Erythroblast (primary cell): Measurements from ENCODE around the gene GPHB5.

Experiments
- DNase-seq, 2 experiments: peaks; one replicate each; lab custom pipeline; 2025; lab: John Stamatoyannopoulos, UW
- GATA1 ChIP-seq: IDR thresholded peaks from 2 replicates; pipeline ENCODE4 v1.6.1; 2011; ENCODE audit warnings: low read depth, mild to moderate bottlenecking, control low read depth, low read length, moderate library complexity
- POLR2A ChIP-seq: IDR thresholded peaks from 2 replicates; pipeline ENCODE4 v1.6.1; 2011; ENCODE audit warnings: mild to moderate bottlenecking, low read length

Gene GPHB5

DNA sequence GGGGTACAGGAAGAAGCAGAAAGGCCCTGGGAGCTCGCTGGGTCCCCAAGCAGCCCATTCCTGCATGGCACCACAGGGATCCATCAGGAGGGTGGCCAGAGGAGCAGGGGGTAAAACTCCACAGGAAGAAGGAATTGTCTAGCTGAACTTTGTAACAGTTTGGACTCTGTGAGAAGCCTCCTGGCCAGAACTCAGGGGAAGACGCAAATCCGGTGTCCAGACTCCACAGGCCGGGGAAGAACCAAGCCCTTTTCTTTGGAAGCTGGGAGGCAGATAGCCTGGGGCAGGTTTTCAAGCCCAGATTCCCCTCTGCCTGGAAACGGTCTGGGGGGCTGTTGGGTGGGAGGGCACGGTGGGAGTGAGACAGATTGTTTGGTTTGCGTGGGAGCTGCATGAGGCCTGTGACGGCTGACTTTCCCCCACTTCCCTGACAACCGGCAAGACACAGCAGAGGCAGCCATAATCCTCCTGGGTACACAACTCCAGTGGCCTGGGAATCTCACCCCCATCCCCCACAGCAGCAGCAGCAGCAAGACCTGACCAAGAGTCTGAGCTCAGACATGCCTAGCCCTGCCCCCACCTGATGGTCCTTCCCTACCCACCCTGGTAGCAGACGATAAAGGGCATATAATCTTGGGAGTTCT, 16.7 kb downstream of the GPHB5 start:
- DNase-seq = no peak
- TF ChIP-seq POLR2A (no peak), GATA1 (no peak)

GRCh38 chr14:63300854-63301253, 17.9 kb downstream of the GPHB5 start:
- TF ChIP-seq POLR2A (no peak), GATA1 (no peak)
- DNase-seq = no peak

DNA sequence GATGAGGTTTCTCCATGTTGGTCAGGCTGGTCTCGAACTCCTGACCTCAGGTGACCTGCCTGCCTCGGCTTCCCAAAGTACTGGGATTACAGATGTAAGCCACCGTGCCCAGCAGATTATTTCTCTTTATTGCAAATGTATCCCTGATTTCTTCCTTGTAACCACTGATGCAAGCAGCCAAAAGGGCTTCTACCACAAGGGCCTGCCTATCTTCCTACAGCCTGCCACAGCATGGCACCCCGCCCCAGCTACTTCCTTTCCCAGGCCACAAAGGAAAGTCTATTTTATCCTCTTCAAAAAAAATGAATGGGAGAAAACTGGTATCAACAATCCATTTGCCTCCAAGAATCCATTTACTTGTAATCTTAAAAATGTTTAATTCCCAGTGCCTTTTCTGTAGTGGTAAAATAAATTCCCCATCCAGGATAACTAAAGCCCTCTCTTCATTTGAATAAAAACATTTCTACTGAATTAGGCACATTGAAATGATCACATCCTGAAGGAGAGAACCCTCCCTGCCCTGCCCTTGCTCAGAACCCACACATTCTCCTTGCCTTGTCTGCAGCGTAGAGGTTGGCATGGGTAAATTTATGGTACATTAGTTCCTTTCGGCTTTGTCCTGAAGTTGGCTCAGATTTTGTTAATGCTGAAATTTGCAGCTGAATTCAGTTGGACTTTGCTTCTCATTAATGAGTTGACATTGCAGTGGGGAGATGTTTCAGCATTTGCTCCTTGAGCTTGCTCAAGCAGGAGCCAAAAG, 19.2 kb downstream of the GPHB5 start:
- no peak for DNase-seq
- no peak for TF ChIP-seq POLR2A
- no peak for TF ChIP-seq GATA1

- DNase-seq = no peak
- TF ChIP-seq POLR2A (no peak), GATA1 (no peak)
Observed at GRCh38 chr14:63297372-63298063, 21.2 kb downstream of the GPHB5 start.

- TF ChIP-seq POLR2A = no peak
- TF ChIP-seq GATA1 = no peak
- no peak for DNase-seq
Observed at GRCh38 chr14:63296060-63296563, 22.6 kb downstream of the GPHB5 start.

DNA sequence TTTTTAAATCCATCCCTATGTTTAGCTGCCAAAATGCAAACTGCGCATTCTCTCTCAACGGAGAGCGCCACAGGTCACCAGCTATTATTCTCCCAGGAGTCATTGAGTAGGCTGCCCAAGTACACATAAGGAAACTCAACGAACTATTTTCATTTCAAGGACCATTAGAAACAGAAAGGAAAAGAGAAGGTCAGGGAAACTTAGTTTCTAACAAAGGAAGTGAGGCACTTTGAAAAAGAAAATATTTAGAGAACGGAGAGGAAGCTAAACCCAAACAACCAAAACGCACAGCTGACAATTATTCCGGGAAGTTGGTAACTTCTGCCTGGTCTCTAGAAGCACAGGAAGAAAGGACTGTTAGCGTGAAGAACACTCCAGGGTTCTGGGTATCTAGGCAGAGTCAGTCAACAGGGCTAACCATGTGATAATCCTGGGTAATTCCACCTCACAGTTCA, 23.5 kb downstream of the GPHB5 start:
- no peak for TF ChIP-seq POLR2A
- no peak for TF ChIP-seq GATA1
- no peak for DNase-seq

GRCh38 chr14:63292805-63293204, 25.9 kb downstream of the GPHB5 start:
- no peak for TF ChIP-seq GATA1
- no peak for TF ChIP-seq POLR2A
- DNase-seq = no peak

DNA sequence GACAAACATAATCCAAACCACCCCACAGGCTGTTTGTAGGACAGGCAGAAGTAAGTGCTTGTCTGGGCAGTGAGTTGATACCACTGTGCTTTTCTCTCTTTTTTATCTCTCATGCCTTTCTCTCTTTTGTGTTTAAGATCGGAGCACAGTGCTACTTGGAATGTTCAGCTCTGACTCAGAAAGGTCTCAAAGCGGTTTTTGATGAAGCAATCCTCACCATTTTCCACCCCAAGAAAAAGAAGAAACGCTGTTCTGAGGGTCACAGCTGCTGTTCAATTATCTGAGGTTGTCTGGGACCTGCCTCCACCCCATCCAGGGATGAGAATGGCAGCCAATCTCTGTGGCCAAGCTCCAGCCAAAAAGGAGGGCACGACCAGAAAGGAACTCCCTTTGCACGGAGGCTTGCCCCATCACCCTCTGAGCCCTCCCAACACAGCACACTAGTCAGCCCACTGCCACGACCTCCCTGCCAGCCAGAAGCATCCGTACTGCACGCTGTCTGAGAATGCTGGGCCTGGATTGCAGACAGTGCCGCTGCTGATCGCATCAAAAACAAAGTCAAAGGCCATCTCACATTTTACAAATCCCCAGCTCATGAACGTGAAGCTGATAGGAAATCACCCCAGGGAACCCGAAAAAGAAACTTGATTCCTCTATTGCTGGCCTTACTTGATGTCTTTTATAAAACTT, 27.8 kb downstream of the GPHB5 start:
- no peak for DNase-seq
- TF ChIP-seq POLR2A (no peak), GATA1 (no peak)

DNA sequence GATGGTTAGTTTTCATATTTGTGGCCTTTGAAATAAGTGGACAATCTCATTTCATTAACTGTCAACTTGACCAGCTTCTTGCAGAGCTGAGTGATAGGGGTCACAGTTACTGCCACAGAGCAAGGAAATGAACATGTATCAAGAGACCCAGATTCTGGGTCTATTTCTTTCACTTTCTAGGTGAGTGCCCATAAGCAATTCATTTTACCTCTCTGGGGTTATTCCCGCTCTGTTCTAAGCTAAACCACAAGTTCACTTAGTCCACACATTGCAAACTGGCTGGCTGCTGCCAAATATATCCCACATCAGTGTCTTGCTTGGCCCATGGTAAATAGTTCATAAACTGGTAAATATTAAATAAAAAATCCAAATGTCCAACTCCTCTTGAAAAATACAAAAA, 29.9 kb downstream of the GPHB5 start:
- no peak for DNase-seq
- TF ChIP-seq GATA1 (no peak), POLR2A (no peak)

DNA sequence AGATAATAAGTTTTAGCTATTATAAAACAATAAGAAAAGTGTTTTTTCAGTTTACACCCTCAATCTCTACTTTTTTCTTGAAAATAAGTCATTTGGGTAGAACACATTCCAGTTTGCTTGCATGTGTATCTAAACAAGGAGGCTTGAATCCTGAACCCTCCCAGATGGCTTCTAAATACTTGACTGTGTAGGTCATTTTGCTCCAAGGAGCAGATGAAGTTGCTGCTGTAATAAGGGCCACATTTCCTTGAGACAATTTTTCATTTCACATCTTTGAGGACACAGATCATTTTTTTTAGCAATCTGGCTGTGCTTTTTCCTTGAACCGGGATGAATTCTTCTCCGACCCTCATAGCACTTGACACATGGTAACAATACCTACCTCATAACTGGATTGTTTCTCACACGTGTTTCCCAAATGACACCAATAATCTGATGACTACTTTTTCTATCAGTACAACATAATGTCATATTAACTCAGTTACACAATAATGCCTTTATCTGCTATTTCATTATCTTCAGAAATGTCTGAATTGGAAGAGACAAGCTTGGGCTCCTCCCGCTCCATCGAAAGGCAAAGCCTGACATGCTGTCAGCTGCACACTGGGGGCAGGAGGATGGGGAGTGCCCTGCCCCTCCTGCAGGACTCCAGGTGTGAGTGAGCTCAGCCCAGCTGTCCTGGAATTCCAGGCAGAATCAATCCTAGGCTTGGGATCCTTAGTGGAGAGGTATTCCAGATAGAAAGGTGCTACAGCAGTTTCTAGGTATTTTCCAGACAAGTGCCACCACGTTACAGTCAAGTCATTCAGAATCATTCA, 30.9 kb downstream of the GPHB5 start:
- no peak for DNase-seq
- no peak for TF ChIP-seq GATA1
- TF ChIP-seq POLR2A = no peak

DNA sequence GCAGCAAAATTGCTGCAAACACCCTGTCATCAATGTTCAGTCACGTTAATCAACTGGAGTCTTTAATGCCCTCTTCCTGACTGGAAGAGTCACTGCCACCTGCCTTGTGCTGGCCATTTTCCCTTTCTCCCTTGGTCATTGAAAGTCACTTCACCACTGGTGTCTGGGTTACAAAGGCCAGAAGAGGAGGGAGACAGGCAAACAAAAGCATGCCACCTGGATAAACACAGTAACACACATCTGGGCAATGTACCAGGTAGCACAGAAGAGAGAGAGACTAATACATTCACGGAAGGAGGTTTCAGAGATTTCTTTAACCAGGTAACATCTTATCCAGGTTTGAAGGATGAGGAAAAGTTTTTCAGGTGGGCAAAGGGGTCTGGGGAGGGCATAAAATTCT, 32.7 kb downstream of the GPHB5 start:
- no peak for DNase-seq
- no peak for TF ChIP-seq GATA1
- TF ChIP-seq POLR2A = no peak

DNA sequence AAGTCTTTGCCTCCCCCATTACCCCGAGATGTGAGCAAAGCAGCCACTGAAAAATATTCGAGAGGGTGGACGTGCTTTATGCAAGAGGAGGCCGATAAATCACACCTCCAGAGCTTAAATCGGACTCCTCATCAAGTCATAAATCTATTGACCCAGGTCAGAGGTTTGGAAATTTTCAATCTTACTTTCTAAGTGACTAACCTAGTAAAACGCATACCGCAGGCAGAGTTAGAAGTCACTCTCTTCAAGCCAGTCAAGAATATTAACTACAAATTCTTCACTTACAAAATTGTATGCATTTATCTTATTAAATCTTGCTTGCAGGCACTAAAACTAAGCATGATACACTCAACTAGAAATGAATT, 34.9 kb downstream of the GPHB5 start:
- no peak for DNase-seq
- TF ChIP-seq GATA1 = no peak
- no peak for TF ChIP-seq POLR2A
